Measurements from ENCODE around the gene EMP2. TPM values are rescaled to one million over a fixed set of nuclear protein-coding genes. Genes with fewer than 3 reads are reported as not detected.

Gene EMP2
- total RNA-seq, 2 experiments from 2014 or later, result not detected

GRCh38 chr16:10558746-10559641, 21.4 kb downstream of the EMP2 start:
- no peak for DNase-seq
- intact Hi-C loops (cut with micrococcal nuclease), result no loop called here
- no peaks in the 10 kb centered on the region for H3K36me3 Mint-ChIP-seq (ENCODE audit: low read depth)
- no peak for TF ChIP-seq CTCF (IDR thresholded peaks at IDR 0.05)
- no peak for ATAC-seq
- H3K9me3 Mint-ChIP-seq, result peaks cover 12% of the 10 kb centered on the region
- POLR2A ChIA-PET, result no interaction called here
- H3K27ac Mint-ChIP-seq, result no peak overlapping the region
- no peak overlapping the region for H3K4me3 Mint-ChIP-seq
- H3K4me1 Mint-ChIP-seq (ENCODE audit: low read depth), result peaks cover 3% of the 10 kb centered on the region
- CTCF ChIA-PET, result interaction anchor here (1.0 kb wide), 1 partner anchor 177 kb away, joined by 3 read pairs; no protein-coding TSS in a partner anchor
- peaks cover 14% of the 10 kb centered on the region for H3K27me3 Mint-ChIP-seq

- CTCF ChIA-PET, result interaction anchor here (1.0 kb wide), 1 partner anchor 178 kb away, joined by 3 read pairs; no protein-coding TSS in a partner anchor
- peaks cover 11% of the 10 kb centered on the region for H3K27me3 Mint-ChIP-seq
- H3K4me1 Mint-ChIP-seq (ENCODE audit: low read depth), result peaks cover 6% of the 10 kb centered on the region
- H3K36me3 Mint-ChIP-seq (ENCODE audit: low read depth), result no peaks in the 10 kb centered on the region
- DNase-seq (no peak), ATAC-seq (no peak)
- intact Hi-C loops (cut with micrococcal nuclease), result no loop called here
- no peak overlapping the region for H3K4me3 Mint-ChIP-seq
- POLR2A ChIA-PET, result no interaction called here
- H3K9me3 Mint-ChIP-seq, result peaks cover 9% of the 10 kb centered on the region
- TF ChIP-seq CTCF (IDR thresholded peaks at IDR 0.05), result no peak
- no peak overlapping the region for H3K27ac Mint-ChIP-seq
Measured at GRCh38 chr16:10558305-10558704, 22.1 kb downstream of the EMP2 start.

GRCh38 chr16:10557750-10558149, 22.6 kb downstream of the EMP2 start:
- ChIA-PET CTCF (interaction anchor here (1.0 kb wide), 1 partner anchor 179 kb away, joined by 3 read pairs; no protein-coding TSS in a partner anchor), POLR2A (no interaction called here)
- Mint-ChIP-seq H3K9me3 (peaks cover 9% of the 10 kb centered on the region), H3K4me1 (ENCODE audit: low read depth) (peaks cover 12% of the 10 kb centered on the region), H3K27ac (no peak overlapping the region), H3K36me3 (ENCODE audit: low read depth) (peaks cover 2% of the 10 kb centered on the region), H3K27me3 (peaks cover 13% of the 10 kb centered on the region), H3K4me3 (no peak overlapping the region)
- DNase-seq (no peak), ATAC-seq (no peak)
- intact Hi-C loops (cut with micrococcal nuclease), result no loop called here
- no peak for TF ChIP-seq CTCF (IDR thresholded peaks at IDR 0.05)

- TF ChIP-seq CTCF (IDR thresholded peaks at IDR 0.05), result no peak
- Mint-ChIP-seq H3K9me3 (no peaks in the 10 kb centered on the region), H3K27ac (no peak overlapping the region), H3K4me3 (no peak overlapping the region), H3K4me1 (ENCODE audit: low read depth) (peaks cover 14% of the 10 kb centered on the region), H3K36me3 (ENCODE audit: low read depth) (peaks cover 2% of the 10 kb centered on the region), H3K27me3 (peaks cover 13% of the 10 kb centered on the region)
- intact Hi-C loops (cut with micrococcal nuclease), result no loop called here
- DNase-seq (no peak), ATAC-seq (no peak)
- CTCF ChIA-PET, result no interaction called here
- POLR2A ChIA-PET, result no interaction called here
Measured at GRCh38 chr16:10556236-10556635, 24.2 kb downstream of the EMP2 start.

GRCh38 chr16:10554569-10554968, 25.8 kb downstream of the EMP2 start:
- no peak for ATAC-seq
- DNase-seq, result no peak
- Mint-ChIP-seq H3K36me3 (ENCODE audit: low read depth) (peaks cover 2% of the 10 kb centered on the region), H3K27me3 (peaks cover 12% of the 10 kb centered on the region), H3K9me3 (no peaks in the 10 kb centered on the region), H3K4me3 (no peak overlapping the region), H3K4me1 (ENCODE audit: low read depth) (peaks cover 14% of the 10 kb centered on the region), H3K27ac (no peak overlapping the region)
- ChIA-PET CTCF (no interaction called here), POLR2A (no interaction called here)
- intact Hi-C loops (cut with micrococcal nuclease), result no loop called here
- no peak for TF ChIP-seq CTCF (IDR thresholded peaks at IDR 0.05)
